Fibroblast of lung (primary cell): Measurements from ENCODE around the gene TAF8. TPM values are rescaled to one million over a fixed set of nuclear protein-coding genes. Genes with fewer than 3 reads are reported as not detected.
A peak's percentile ranks its signal among the peaks of the same experiment; 100 is the strongest.

ENCODE experiments used
- DNase-seq, 2 donors: peaks; one replicate each; pipeline versions ENCODE4 v3.0.0 to v3.0.0-alpha.2; 2010; ENCODE audit warnings: low read depth in 2 of 2
- H2AFZ ChIP-seq: 2 replicates; pipeline ENCODE4 v1.5.1; 2012; ENCODE audit warnings: low read length, control low read depth, inconsistent platforms
- H3K27ac ChIP-seq: 2 replicates; pipeline ENCODE4 v1.5.1; 2011; ENCODE audit warnings: low read length, control low read depth; ENCODE audit not compliant: insufficient read depth
- H3K27me3 ChIP-seq: 2 replicates; pipeline ENCODE4 v1.5.1; 2011; ENCODE audit warnings: mild to moderate bottlenecking, low read length; ENCODE audit not compliant: control insufficient read depth, insufficient read depth
- H3K36me3 ChIP-seq: 2 replicates; pipeline ENCODE4 v1.5.1; 2011; ENCODE audit warnings: low read length; ENCODE audit not compliant: control insufficient read depth, insufficient read depth
- H3K4me1 ChIP-seq: 2 replicates; pipeline ENCODE4 v1.5.1; 2011; ENCODE audit warnings: low read length; ENCODE audit not compliant: control insufficient read depth, insufficient read depth; ENCODE audit errors: extremely low read depth
- H3K4me2 ChIP-seq: 2 replicates; pipeline ENCODE4 v1.5.1; 2011; ENCODE audit warnings: low read length, control low read depth; ENCODE audit not compliant: insufficient read depth; ENCODE audit errors: extremely low read depth
- H3K4me3 ChIP-seq, 4 experiments: fragments of 200-600 bp in 1 of 4; sonication (generic) in 1 of 4; replicated peaks in 1 of 4; 2 replicates each; pipeline ENCODE4 v1.5.1; 2011 to 2016; ENCODE audit warnings: low read length in 4 of 4, low read depth in 3 of 4, mild to moderate bottlenecking in 3 of 4, control low read depth in 2 of 4, inconsistent platforms in 1 of 4, mixed read lengths in 1 of 4; ENCODE audit not compliant: insufficient read depth in 1 of 4; ENCODE audit errors: control extremely low read depth in 1 of 4
- H3K79me2 ChIP-seq: 2 replicates; pipeline ENCODE4 v1.5.1; 2012; ENCODE audit warnings: mild to moderate bottlenecking, low read length, inconsistent platforms; ENCODE audit not compliant: control insufficient read depth, insufficient read depth
- H3K9ac ChIP-seq: 2 replicates; pipeline ENCODE4 v1.5.1; 2011; ENCODE audit warnings: mild to moderate bottlenecking, low read length, control low read depth; ENCODE audit not compliant: insufficient read depth
- H3K9me3 ChIP-seq: 2 replicates; pipeline ENCODE4 v1.5.1; 2012; ENCODE audit warnings: low read depth, low read length; ENCODE audit not compliant: control insufficient read depth, insufficient read depth
- H4K20me1 ChIP-seq: 2 replicates; pipeline ENCODE4 v1.5.1; 2011; ENCODE audit warnings: low read length; ENCODE audit not compliant: control insufficient read depth, insufficient read depth; ENCODE audit errors: extremely low read depth
- EZH2 ChIP-seq: IDR thresholded peaks from 2 replicates; pipeline ENCODE4 v1.5.1; 2012; ENCODE audit warnings: low read length, control low read depth, mild to moderate bottlenecking; ENCODE audit errors: missing control alignments
- polyA plus RNA-seq, 2 donors: library from polyadenylated mRNA; depleted of rRNA in 1 of 2; stranded (reverse) in 1 of 2; unstranded in 1 of 2; fragments of >200 nt; gene quantifications; 2 replicates each; pipeline ENCODE4 v1.2.1, GENCODE V29; 2011 to 2012; ENCODE audit warnings: missing spikeins in 1 of 2
- total RNA-seq: library from RNA; depleted of rRNA; stranded (reverse); fragments of >200 nt; gene quantifications from 2 replicates; pipeline ENCODE4 v1.2.1, GENCODE V29; 2014
- TF ChIP-seq, protein P1 (sequence below), 2 donors: IDR thresholded peaks in 1 of 2; conservative IDR thresholded peaks in 1 of 2; 1 replicate in 1 of 2; 2 replicates in 1 of 2; pipeline ENCODE4 v1.5.1; 2011 to 2012; ENCODE audit warnings: low read length in 2 of 2, control low read depth in 1 of 2, inconsistent platforms in 1 of 2, low read depth in 1 of 2, mild to moderate bottlenecking in 1 of 2

TAF8 gene
- total and polyA plus RNA-seq, 2 donors (not counting 1 experiment from before 2014, with no cell fraction given): 13.9 to 14.0 TPM

DNA sequence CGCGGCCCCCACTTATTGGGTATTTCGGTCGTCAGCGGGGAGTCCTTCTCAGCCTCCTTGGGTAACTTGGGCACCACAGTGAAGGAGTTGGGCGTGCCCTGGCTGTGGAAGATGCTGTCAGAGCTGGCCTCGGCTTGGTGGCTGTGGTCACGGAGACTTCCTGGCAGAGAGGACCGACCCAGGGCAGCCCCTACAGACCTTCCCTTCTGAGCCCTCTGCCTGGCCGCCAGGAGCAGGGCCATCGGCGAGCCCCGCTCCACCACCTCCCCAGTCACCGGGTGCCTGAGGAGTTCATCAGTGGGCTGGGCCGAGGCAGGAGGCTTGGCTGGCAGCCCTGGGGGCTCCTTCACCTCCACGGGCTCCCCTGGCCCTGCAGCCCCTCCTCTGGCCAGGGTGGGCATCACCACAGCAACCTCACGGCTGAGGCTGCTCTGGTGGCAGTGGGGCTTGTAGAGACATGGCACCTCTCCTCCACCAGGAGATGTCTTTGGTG is 54.9 kb downstream of the TAF8 start:
- no peak overlapping the region for H3K4me2 ChIP-seq
- peak overlapping the region in 1 of 4 experiments; percentile 50 for H3K4me3 ChIP-seq
- no peak overlapping the region for H3K9ac ChIP-seq
- H4K20me1 ChIP-seq: no peaks in the 10 kb centered on the region
- H3K27ac ChIP-seq: no peak overlapping the region
- H3K79me2 ChIP-seq: no peaks in the 10 kb centered on the region
- H2AFZ ChIP-seq: no peak overlapping the region
- H3K27me3 ChIP-seq: no peaks in the 10 kb centered on the region
- no peaks in the 10 kb centered on the region for H3K9me3 ChIP-seq
- no peak for DNase-seq
- peaks cover 8% of the 10 kb centered on the region for H3K4me1 ChIP-seq
- TF ChIP-seq, protein P1, sequence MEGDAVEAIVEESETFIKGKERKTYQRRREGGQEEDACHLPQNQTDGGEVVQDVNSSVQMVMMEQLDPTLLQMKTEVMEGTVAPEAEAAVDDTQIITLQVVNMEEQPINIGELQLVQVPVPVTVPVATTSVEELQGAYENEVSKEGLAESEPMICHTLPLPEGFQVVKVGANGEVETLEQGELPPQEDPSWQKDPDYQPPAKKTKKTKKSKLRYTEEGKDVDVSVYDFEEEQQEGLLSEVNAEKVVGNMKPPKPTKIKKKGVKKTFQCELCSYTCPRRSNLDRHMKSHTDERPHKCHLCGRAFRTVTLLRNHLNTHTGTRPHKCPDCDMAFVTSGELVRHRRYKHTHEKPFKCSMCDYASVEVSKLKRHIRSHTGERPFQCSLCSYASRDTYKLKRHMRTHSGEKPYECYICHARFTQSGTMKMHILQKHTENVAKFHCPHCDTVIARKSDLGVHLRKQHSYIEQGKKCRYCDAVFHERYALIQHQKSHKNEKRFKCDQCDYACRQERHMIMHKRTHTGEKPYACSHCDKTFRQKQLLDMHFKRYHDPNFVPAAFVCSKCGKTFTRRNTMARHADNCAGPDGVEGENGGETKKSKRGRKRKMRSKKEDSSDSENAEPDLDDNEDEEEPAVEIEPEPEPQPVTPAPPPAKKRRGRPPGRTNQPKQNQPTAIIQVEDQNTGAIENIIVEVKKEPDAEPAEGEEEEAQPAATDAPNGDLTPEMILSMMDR (conservative IDR thresholded peaks at IDR 0.05 in 1 of 2, IDR thresholded peaks at IDR 0.05 in 1 of 2; ENCODE audit: low read depth in 1 of 2, low read length in 2 of 2): no peak
- no peak for TF ChIP-seq EZH2
- no peaks in the 10 kb centered on the region for H3K36me3 ChIP-seq

DNA sequence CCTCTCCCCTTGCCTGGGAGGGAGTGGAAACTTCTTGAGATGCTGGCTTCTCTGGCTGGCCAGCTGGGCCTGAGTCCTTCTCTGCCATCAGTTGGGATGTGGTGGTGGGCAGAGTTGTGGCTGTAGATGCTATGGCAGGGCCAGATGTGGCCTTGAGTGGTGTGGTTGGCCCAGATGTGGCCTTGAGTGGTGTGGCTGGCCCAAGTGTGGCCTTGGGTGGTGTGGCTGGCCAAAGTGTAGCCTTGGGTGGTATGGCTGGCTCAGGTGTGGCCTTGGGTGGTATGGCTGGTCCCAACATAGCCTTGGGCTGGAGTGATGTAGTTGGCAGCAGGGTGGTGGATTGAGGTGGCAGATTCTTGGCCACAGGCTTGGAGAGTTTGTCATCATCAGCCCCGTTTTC is 55.4 kb downstream of the TAF8 start:
- H3K4me2 ChIP-seq: no peak overlapping the region
- H4K20me1 ChIP-seq: no peaks in the 10 kb centered on the region
- TF ChIP-seq EZH2: no peak
- TF ChIP-seq, protein P1 (conservative IDR thresholded peaks at IDR 0.05 in 1 of 2, IDR thresholded peaks at IDR 0.05 in 1 of 2; ENCODE audit: low read depth in 1 of 2, low read length in 2 of 2): no peak
- H3K27ac ChIP-seq: no peak overlapping the region
- no peak overlapping the region for H3K4me3 ChIP-seq
- no peaks in the 10 kb centered on the region for H3K79me2 ChIP-seq
- H3K27me3 ChIP-seq: no peaks in the 10 kb centered on the region
- DNase-seq: no peak
- no peak overlapping the region for H2AFZ ChIP-seq
- H3K4me1 ChIP-seq: peaks cover 6% of the 10 kb centered on the region
- H3K9me3 ChIP-seq: no peaks in the 10 kb centered on the region
- H3K36me3 ChIP-seq: no peaks in the 10 kb centered on the region
- H3K9ac ChIP-seq: no peak overlapping the region

DNA sequence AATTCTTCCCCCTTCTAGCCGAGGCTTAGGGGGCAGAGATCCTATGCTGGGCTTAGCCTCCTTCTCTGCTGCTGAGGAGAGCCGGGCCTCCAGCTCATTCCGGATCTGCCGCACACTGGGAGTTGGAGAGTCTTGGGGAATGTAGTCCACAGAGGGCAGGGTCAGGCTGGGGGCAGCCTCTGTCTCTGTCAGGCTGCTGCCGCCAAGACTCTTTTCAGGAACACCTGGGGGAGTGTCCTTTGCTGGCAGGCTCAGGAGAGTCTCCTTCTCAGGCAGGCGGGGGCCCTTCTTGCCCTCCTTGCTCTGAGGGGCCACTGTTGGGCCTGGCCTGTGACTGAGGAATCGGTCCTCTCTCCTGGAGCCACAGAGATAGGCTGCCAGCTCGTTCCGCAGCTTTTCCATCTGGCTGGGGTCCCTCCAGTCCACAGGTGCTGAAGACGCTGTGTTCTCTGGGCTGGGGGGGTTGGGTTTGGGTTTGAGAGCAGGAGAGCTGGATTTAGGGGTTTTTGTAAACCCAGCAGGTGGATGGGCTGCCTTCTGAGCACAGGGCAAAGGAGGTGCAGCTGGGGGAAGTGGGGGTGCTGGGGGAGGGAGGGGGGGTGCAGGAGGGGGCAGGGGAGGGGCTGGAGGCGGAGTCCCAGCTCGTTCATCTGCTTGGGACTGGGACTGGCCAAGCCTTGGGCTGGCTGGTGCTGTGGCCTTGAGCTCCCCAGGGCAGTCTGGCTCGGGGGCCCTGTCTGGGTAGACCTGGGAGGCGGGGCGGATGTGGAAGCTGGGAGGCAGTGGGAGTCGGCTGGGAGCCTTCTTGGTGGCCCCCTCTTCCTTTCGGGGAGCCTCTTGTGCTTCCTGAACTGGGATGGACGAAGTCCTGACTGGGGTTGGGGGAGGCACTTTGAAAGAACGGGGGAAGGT is 56.0 kb downstream of the TAF8 start:
- no peak overlapping the region for H2AFZ ChIP-seq
- no peak for DNase-seq
- no peak overlapping the region for H3K9ac ChIP-seq
- no peaks in the 10 kb centered on the region for H3K9me3 ChIP-seq
- H3K79me2 ChIP-seq: no peaks in the 10 kb centered on the region
- H3K4me1 ChIP-seq: peaks cover 3% of the 10 kb centered on the region
- H4K20me1 ChIP-seq: no peaks in the 10 kb centered on the region
- H3K4me2 ChIP-seq: no peak overlapping the region
- no peak for TF ChIP-seq EZH2
- TF ChIP-seq, protein P1 (conservative IDR thresholded peaks at IDR 0.05 in 1 of 2, IDR thresholded peaks at IDR 0.05 in 1 of 2; ENCODE audit: low read depth in 1 of 2, low read length in 2 of 2): no peak
- no peak overlapping the region for H3K4me3 ChIP-seq
- H3K36me3 ChIP-seq: no peaks in the 10 kb centered on the region
- H3K27me3 ChIP-seq: no peaks in the 10 kb centered on the region
- no peak overlapping the region for H3K27ac ChIP-seq
